Activated T-helper 9 cell treated with anti-CD3 and anti-CD28 coated beads, Interleukin-2, amount 50 U/mL, for 16 hours (primary cell): ENCODE measurements around the gene ATRX.
"Not testable (repeated sequence)": the region's sequence is repeated elsewhere in the genome, so short reads cannot be mapped to it uniquely, and the experiment has no call there.

Experiments
- DNase-seq: peaks from one replicate; pipeline ENCODE4 v3.0.0-alpha.2; 2020; ENCODE audit warnings: low read depth

ATRX gene

DNA sequence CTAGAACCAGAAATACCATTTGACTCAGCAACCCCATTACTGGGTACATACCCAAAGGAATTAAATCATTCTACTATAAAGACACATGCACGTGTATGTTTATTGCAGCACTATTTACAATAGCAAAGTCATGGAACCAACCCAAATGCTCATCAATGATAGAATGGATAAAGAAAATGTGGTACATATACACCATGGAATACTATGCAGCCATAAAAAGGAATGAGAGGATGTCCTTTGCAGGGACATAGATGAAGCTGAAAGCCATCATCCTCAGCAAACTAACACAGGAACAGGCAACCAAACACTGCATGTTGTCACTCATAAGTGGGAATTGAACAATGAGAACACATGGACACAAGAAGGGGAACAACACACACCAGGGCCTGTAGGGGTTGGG, 285.9 kb downstream of the ATRX start:
- not testable (repeated sequence) for DNase-seq

DNA sequence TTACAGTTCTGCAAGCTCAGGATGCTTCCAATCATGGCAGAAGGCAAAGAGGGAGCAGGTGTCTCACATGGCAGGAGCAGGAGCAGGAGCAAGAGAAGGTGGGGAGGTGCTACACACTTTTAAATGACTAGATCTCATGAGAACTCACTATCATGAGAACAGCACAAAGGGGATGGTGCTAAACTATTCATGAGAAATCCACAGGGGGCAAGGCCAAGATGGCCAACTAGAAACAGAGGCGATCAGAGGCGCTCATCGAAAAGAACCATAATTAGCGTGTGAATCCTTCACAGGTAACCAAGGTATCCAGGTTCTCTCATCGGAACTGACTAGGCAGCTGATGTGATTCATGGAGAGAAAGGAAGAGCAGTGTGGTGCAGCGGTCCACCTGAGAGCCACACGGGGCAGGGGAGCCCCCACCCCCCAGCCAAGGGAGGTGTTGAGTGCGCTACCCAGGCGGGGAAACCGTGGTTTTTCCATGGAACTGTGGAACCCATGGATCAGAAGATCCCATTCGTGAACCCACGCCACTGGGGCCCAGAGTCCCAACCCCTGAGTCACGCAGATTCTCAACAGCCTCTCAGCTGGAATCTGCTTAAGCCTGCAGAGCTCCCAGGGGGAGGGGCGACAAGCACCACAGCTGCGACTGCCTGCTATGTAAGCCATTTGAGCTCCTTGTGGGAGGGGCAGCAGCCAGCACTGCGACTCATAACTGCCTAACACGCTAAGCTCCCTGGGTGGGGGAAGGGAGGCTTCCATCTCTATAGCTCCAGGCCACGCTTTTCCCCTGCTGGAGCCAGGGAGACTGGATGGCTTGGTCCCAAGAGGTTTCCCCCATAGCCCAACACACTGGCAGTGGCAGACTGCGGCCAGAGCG, 292.1 kb downstream of the ATRX start:
- DNase-seq, result no peak

DNA sequence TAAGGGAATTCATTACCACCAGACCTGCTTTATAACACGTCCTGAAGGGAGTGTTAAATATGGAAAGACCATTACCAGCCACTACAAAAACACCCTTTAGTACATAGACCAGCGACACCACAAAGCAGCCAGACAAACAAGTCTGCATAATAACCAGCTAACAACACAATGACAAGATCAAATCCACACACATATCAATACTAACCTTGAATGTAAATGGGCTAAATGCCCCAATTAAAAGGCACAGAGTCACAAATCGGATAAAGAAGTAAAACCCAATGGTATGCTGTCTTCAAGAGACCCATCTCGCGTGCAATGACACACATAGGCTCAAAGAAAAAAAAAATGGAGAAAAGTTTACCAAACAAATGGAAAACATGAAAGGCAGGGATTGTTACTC, 302.0 kb downstream of the ATRX start:
- DNase-seq, result no peak

DNA sequence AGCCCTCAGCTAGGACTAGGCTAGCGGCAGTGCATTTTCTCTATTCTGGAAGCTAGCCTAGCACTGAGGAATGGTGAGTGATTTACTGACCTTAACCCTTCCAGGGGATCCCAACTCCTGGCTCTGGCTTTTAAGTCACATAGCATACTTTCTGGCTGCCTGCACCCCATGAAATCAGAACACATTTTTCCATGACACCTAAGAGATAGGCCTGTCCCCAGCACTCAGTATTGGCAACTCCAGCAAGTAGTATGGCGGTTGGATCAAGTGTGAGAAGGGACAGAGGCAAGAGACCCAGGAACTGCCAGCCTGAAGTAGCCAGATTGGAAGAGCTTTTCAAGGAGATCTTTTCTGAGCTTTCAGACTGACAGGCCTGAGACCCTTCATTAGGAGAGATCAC, 330.6 kb downstream of the ATRX start:
- DNase-seq, result no peak
